ENCODE results near the gene TTC34. TPM values are rescaled to one million over a fixed set of nuclear protein-coding genes. Genes with fewer than 3 reads are reported as not detected.

Gene TTC34
- total RNA-seq, 2 donors from 2014 or later = 0.41 to 0.63 TPM

- ATAC-seq (ENCODE audit: insufficient number of reproducible peaks, low FRiP score, low read depth) (no peak), DNase-seq (ENCODE audit: low spot score) (no peak)
- Histone ChIP-seq H3K4me3 (no peak overlapping the region), H3K27me3 (replicated peaks; ENCODE audit: insufficient read depth) (peaks cover 18% of the 10 kb centered on the region), H3K4me1 (ENCODE audit: control insufficient read depth in 1 of 2, low read depth in 2 of 2) (no peaks in the 10 kb centered on the region), H3K36me3 (no peaks in the 10 kb centered on the region), H3K27ac (no peak overlapping the region), H3K9me3 (no peaks in the 10 kb centered on the region)
- no peak for TF ChIP-seq CTCF (IDR thresholded peaks at IDR 0.05)
Observed at GRCh38 chr1:2625311-2625710, 176.2 kb downstream of the TTC34 start.

GRCh38 chr1:2624735-2625300 lies 176.7 kb downstream of the TTC34 start:
- no peaks in the 10 kb centered on the region for H3K36me3 ChIP-seq
- DNase-seq (ENCODE audit: low spot score) (no peak), ATAC-seq (ENCODE audit: insufficient number of reproducible peaks, low FRiP score, low read depth) (no peak)
- H3K4me3 ChIP-seq = no peak overlapping the region
- H3K27me3 ChIP-seq (replicated peaks; ENCODE audit: insufficient read depth) = peaks cover 18% of the 10 kb centered on the region
- no peaks in the 10 kb centered on the region for H3K9me3 ChIP-seq
- no peak for TF ChIP-seq CTCF (IDR thresholded peaks at IDR 0.05)
- H3K27ac ChIP-seq = no peak overlapping the region
- no peaks in the 10 kb centered on the region for H3K4me1 ChIP-seq (ENCODE audit: control insufficient read depth in 1 of 2, low read depth in 2 of 2)

GRCh38 chr1:2623571-2624337 lies 177.7 kb downstream of the TTC34 start:
- H3K4me1 ChIP-seq (ENCODE audit: control insufficient read depth in 1 of 2, low read depth in 2 of 2) = no peaks in the 10 kb centered on the region
- ATAC-seq (ENCODE audit: insufficient number of reproducible peaks, low FRiP score, low read depth) = no peak
- H3K9me3 ChIP-seq = no peaks in the 10 kb centered on the region
- TF ChIP-seq CTCF (IDR thresholded peaks at IDR 0.05) = no peak
- peaks cover 18% of the 10 kb centered on the region for H3K27me3 ChIP-seq (replicated peaks; ENCODE audit: insufficient read depth)
- DNase-seq (ENCODE audit: low spot score) = no peak
- H3K27ac ChIP-seq = no peak overlapping the region
- no peaks in the 10 kb centered on the region for H3K36me3 ChIP-seq
- no peak overlapping the region for H3K4me3 ChIP-seq

- peaks cover 11% of the 10 kb centered on the region for H3K9me3 ChIP-seq
- no peak overlapping the region for H3K4me3 ChIP-seq
- no peak for DNase-seq (ENCODE audit: low spot score)
- no peak overlapping the region for H3K27ac ChIP-seq
- TF ChIP-seq CTCF (IDR thresholded peaks at IDR 0.05) = no peak
- H3K4me1 ChIP-seq (ENCODE audit: control insufficient read depth in 1 of 2, low read depth in 2 of 2) = no peaks in the 10 kb centered on the region
- no peaks in the 10 kb centered on the region for H3K27me3 ChIP-seq (replicated peaks; ENCODE audit: insufficient read depth)
- H3K36me3 ChIP-seq = no peaks in the 10 kb centered on the region
- ATAC-seq (ENCODE audit: insufficient number of reproducible peaks, low FRiP score, low read depth) = no peak
Observed at GRCh38 chr1:2617971-2618470, 183.5 kb downstream of the TTC34 start.

GRCh38 chr1:2614145-2614544 lies 187.3 kb downstream of the TTC34 start:
- ATAC-seq (ENCODE audit: insufficient number of reproducible peaks, low FRiP score, low read depth) (no peak), DNase-seq (ENCODE audit: low spot score) (no peak)
- no peaks in the 10 kb centered on the region for H3K36me3 ChIP-seq
- TF ChIP-seq CTCF (IDR thresholded peaks at IDR 0.05) = no peak
- H3K9me3 ChIP-seq = peaks cover 11% of the 10 kb centered on the region
- no peaks in the 10 kb centered on the region for H3K27me3 ChIP-seq (replicated peaks; ENCODE audit: insufficient read depth)
- no peak overlapping the region for H3K27ac ChIP-seq
- no peaks in the 10 kb centered on the region for H3K4me1 ChIP-seq (ENCODE audit: control insufficient read depth in 1 of 2, low read depth in 2 of 2)
- no peak overlapping the region for H3K4me3 ChIP-seq

All from thoracic aorta (tissue), 2 donors.